Uterus (tissue), 4 donors: ENCODE measurements around the gene TLK2. TPM values are rescaled to one million over a fixed set of nuclear protein-coding genes. Genes with fewer than 3 reads are reported as not detected.
"Not testable (repeated sequence)": the region's sequence is repeated elsewhere in the genome, so short reads cannot be mapped to it uniquely, and the experiment has no call there.

Source experiments
- DNase-seq, 2 donors: peaks; one replicate each; pipeline ENCODE4 v3.0.0-alpha.2; 2019 to 2020
- H3K27ac ChIP-seq, 2 donors: fragments of 200-600 bp; sonication (generic); 1 replicate in 1 of 2; 2 replicates in 1 of 2; pipeline ENCODE4 v1.5.1; 2016 to 2018
- H3K27me3 ChIP-seq, 2 donors: fragments of 200-600 bp; sonication (generic); one replicate each; pipeline ENCODE4 v1.5.1; 2018 to 2019; ENCODE audit warnings: control low read depth in 1 of 2
- H3K36me3 ChIP-seq, 2 donors: fragments of 200-600 bp; sonication (generic); one replicate each; pipeline ENCODE4 v1.5.1; 2019; ENCODE audit warnings: control low read depth in 1 of 2
- H3K4me1 ChIP-seq, 2 donors: fragments of 200-600 bp; sonication (generic); one replicate each; pipeline ENCODE4 v1.5.1; 2018 to 2019; ENCODE audit warnings: control low read depth in 1 of 2
- H3K4me3 ChIP-seq, 2 donors: fragments of 200-600 bp; sonication (generic); 1 replicate in 1 of 2; 2 replicates in 1 of 2; pipeline ENCODE4 v1.5.1; 2018 to 2019; ENCODE audit warnings: mild to moderate bottlenecking in 1 of 2
- H3K9me3 ChIP-seq, 2 donors: fragments of 200-600 bp; sonication (generic); one replicate each; pipeline ENCODE4 v1.5.1; 2019; ENCODE audit warnings: control low read depth in 1 of 2
- CTCF ChIP-seq, 4 experiments: fragments of 200-600 bp in 2 of 4; fragments of 450-650 bp in 2 of 4; sonication (generic) in 2 of 4; IDR thresholded peaks; one replicate each; pipeline ENCODE4 v1.5.1; 2016 to 2019; ENCODE audit warnings: antibody characterized with exemption in 4 of 4, mild to moderate bottlenecking in 2 of 4, moderate library complexity in 1 of 4
- POLR2A ChIP-seq, 2 donors: fragments of 450-650 bp; IDR thresholded peaks; one replicate each; pipeline ENCODE4 v1.6.1; 2016; ENCODE audit warnings: antibody characterized with exemption in 2 of 2, mild to moderate bottlenecking in 1 of 2, moderate library complexity in 1 of 2
- intact Hi-C: fragments of 100-400 bp; cut with DNase I; formaldehyde crosslinking; loops from one replicate; pipeline ENCODE4 v1.15.1; 2023; ENCODE audit warnings: low total_unique reads
- total RNA-seq, 4 donors: library from RNA; depleted of rRNA in 3 of 4; stranded (reverse); fragments of >200 nt in 3 of 4; gene quantifications; one replicate each; pipeline versions ENCODE4 v1.1.0 to v1.2.4, GENCODE V29; 2014 to 2023
- donor health status: DM: yes; HTN: yes; CAD: no.

TLK2 gene
- total RNA-seq, 4 donors from 2014 or later, result 13.6 to 120 (median 50.0) TPM

- H3K4me3 ChIP-seq, H3K27me3 ChIP-seq, H3K36me3 ChIP-seq, H3K9me3 ChIP-seq, intact Hi-C loops, H3K4me1 ChIP-seq, H3K27ac ChIP-seq: not testable (repeated sequence)
- peak; percentile 42 to 63 (median 48) for TF ChIP-seq CTCF (IDR thresholded peaks at IDR 0.05)
- DNase-seq, result peak in 1 of 2 donors; percentile 43
Observed at GRCh38 chr17:62552851-62553659, 74.4 kb downstream of the TLK2 start.

- H3K27ac ChIP-seq, H3K27me3 ChIP-seq, H3K4me3 ChIP-seq, H3K4me1 ChIP-seq, intact Hi-C loops, DNase-seq, H3K9me3 ChIP-seq, H3K36me3 ChIP-seq: not testable (repeated sequence)
Observed at GRCh38 chr17:62557532-62557931, 78.9 kb downstream of the TLK2 start.

- DNase-seq, H3K36me3 ChIP-seq, H3K27me3 ChIP-seq, H3K4me1 ChIP-seq, intact Hi-C loops, H3K4me3 ChIP-seq, H3K9me3 ChIP-seq, H3K27ac ChIP-seq: not testable (repeated sequence)
Observed at GRCh38 chr17:62558941-62559340, 80.3 kb downstream of the TLK2 start.

- DNase-seq, H3K4me1 ChIP-seq, H3K27ac ChIP-seq, H3K36me3 ChIP-seq, H3K9me3 ChIP-seq, H3K27me3 ChIP-seq, H3K4me3 ChIP-seq, intact Hi-C loops: not testable (repeated sequence)
Observed at GRCh38 chr17:62560971-62561370, 82.3 kb downstream of the TLK2 start.

GRCh38 chr17:62562656-62563055 is 84.0 kb downstream of the TLK2 start:
- intact Hi-C loops, result no loop called here
- no peaks in the 10 kb centered on the region for H3K36me3 ChIP-seq
- no peak overlapping the region for H3K27ac ChIP-seq
- H3K9me3 ChIP-seq, result no peaks in the 10 kb centered on the region
- TF ChIP-seq POLR2A (IDR thresholded peaks at IDR 0.05) (no peak), CTCF (IDR thresholded peaks at IDR 0.05) (no peak)
- H3K4me1 ChIP-seq, result no peaks in the 10 kb centered on the region
- DNase-seq, result no peak
- H3K4me3 ChIP-seq, result no peak overlapping the region
- no peaks in the 10 kb centered on the region for H3K27me3 ChIP-seq

- intact Hi-C loops, result no loop called here
- H3K27ac ChIP-seq, result no peak overlapping the region
- TF ChIP-seq CTCF (IDR thresholded peaks at IDR 0.05), result no peak
- H3K4me3 ChIP-seq, result no peak overlapping the region
- no peak for DNase-seq
- no peaks in the 10 kb centered on the region for H3K27me3 ChIP-seq
- H3K4me1 ChIP-seq, result no peaks in the 10 kb centered on the region
- no peaks in the 10 kb centered on the region for H3K36me3 ChIP-seq
- H3K9me3 ChIP-seq, result no peaks in the 10 kb centered on the region
Observed at GRCh38 chr17:62565817-62566216, 87.2 kb downstream of the TLK2 start.
